Erythroblast (primary cell): ENCODE measurements around the gene ANKRD55.

Source experiments
- GATA1 ChIP-seq: IDR thresholded peaks from 2 replicates; pipeline ENCODE4 v1.6.1; 2011; ENCODE audit warnings: low read depth, mild to moderate bottlenecking, control low read depth, low read length, moderate library complexity
- POLR2A ChIP-seq: IDR thresholded peaks from 2 replicates; pipeline ENCODE4 v1.6.1; 2011; ENCODE audit warnings: mild to moderate bottlenecking, low read length

GRCh38 chr5:56179442-56179841 is 53.7 kb downstream of the ANKRD55 start:
- TF ChIP-seq POLR2A (no peak), GATA1 (no peak)
